ENCODE measurements around the gene P2RY11.

The P2RY11 gene

GRCh38 chr19:10149427-10149826 lies 37.9 kb downstream of the P2RY11 start:
- TF ChIP-seq CTCF (IDR thresholded peaks at IDR 0.05; ENCODE audit: borderline replicate concordance, insufficient read depth, low read depth, low read length): no peak

GRCh38 chr19:10151521-10151920 lies 40.0 kb downstream of the P2RY11 start:
- no peak for TF ChIP-seq CTCF (IDR thresholded peaks at IDR 0.05; ENCODE audit: borderline replicate concordance, insufficient read depth, low read depth, low read length)
- no peak overlapping the region for H3K4me3 ChIP-seq (ENCODE audit: low read depth, low read length)

More at GRCh38 chr19:10149427-10149826, 37.9 kb downstream of the P2RY11 start:
- H3K4me3 ChIP-seq (ENCODE audit: low read depth, low read length): no peak overlapping the region

- no peak for TF ChIP-seq CTCF (IDR thresholded peaks at IDR 0.05; ENCODE audit: borderline replicate concordance, insufficient read depth, low read depth, low read length)
- H3K4me3 ChIP-seq (ENCODE audit: low read depth, low read length): no peak overlapping the region
Observed at GRCh38 chr19:10152100-10152499, 40.6 kb downstream of the P2RY11 start.

GRCh38 chr19:10155839-10156238 lies 44.3 kb downstream of the P2RY11 start:
- H3K4me3 ChIP-seq (ENCODE audit: low read depth, low read length): no peak overlapping the region
- no peak for TF ChIP-seq CTCF (IDR thresholded peaks at IDR 0.05; ENCODE audit: borderline replicate concordance, insufficient read depth, low read depth, low read length)

- no peak for TF ChIP-seq CTCF (IDR thresholded peaks at IDR 0.05; ENCODE audit: borderline replicate concordance, insufficient read depth, low read depth, low read length)
- H3K4me3 ChIP-seq (ENCODE audit: low read depth, low read length): no peak overlapping the region
Observed at GRCh38 chr19:10158071-10158470, 46.6 kb downstream of the P2RY11 start.

GRCh38 chr19:10158485-10158884 lies 47.0 kb downstream of the P2RY11 start:
- no peak overlapping the region for H3K4me3 ChIP-seq (ENCODE audit: low read depth, low read length)
- TF ChIP-seq CTCF (IDR thresholded peaks at IDR 0.05; ENCODE audit: borderline replicate concordance, insufficient read depth, low read depth, low read length): no peak

GRCh38 chr19:10159610-10160009 lies 48.1 kb downstream of the P2RY11 start:
- no peak overlapping the region for H3K4me3 ChIP-seq (ENCODE audit: low read depth, low read length)
- no peak for TF ChIP-seq CTCF (IDR thresholded peaks at IDR 0.05; ENCODE audit: borderline replicate concordance, insufficient read depth, low read depth, low read length)
